WERI-Rb-1 (cell line): ENCODE measurements around the gene HIP1R.

Source experiments
- DNase-seq: peaks from one replicate; pipeline ENCODE4 v3.0.0-alpha.2; 2020
- H3K27ac ChIP-seq: fragments of 250-450 bp; sonication (Bioruptor Pico); 2 replicates; pipeline ENCODE4 v1.5.1; 2020; ENCODE audit warnings: mild to moderate bottlenecking, moderate library complexity
- H3K27me3 ChIP-seq: fragments of 250-450 bp; sonication (Bioruptor Pico); 2 replicates; pipeline ENCODE4 v1.5.1; 2021; ENCODE audit warnings: mild to moderate bottlenecking, low read depth, moderate library complexity; ENCODE audit not compliant: insufficient read depth, severe bottlenecking
- H3K36me3 ChIP-seq: fragments of 250-450 bp; sonication (Bioruptor Pico); 2 replicates; pipeline ENCODE4 v1.5.1; 2020; ENCODE audit warnings: mild to moderate bottlenecking, moderate library complexity
- H3K4me3 ChIP-seq: 2 replicates; pipeline ENCODE4 v1.5.1; 2011; ENCODE audit warnings: low read depth, mild to moderate bottlenecking, control low read depth, low read length
- H3K9me3 ChIP-seq: fragments of 250-450 bp; sonication (Bioruptor Pico); 2 replicates; pipeline ENCODE4 v1.5.1; 2021; ENCODE audit warnings: mild to moderate bottlenecking, moderate library complexity; ENCODE audit not compliant: severe bottlenecking
- TF ChIP-seq, protein P1 (sequence below): IDR thresholded peaks from 2 replicates; pipeline ENCODE4 v1.5.1; 2011; ENCODE audit warnings: low read depth, mild to moderate bottlenecking, control low read depth, inconsistent platforms, low read length

The HIP1R gene

DNA sequence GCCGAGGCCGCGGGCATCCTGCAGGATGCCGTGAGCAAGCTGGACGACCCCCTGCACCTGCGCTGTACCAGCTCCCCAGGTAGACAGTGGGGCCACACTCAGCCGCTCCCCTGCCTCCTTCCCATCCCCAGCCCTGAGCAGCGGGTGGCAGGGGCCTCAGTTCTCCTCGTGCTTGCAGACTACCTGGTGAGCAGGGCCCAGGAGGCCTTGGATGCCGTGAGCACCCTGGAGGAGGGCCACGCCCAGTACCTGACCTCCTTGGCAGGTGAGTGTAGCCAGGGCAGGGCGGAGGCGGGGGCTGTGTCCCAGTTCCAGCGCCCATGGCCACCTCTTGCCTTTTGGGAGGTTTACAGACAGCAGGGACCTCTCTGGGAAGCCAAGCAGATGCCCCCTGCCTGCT lies 22.9 kb downstream of the HIP1R start:
- no peak overlapping the region for H3K4me3 ChIP-seq
- H3K36me3 ChIP-seq = peaks cover 34% of the 10 kb centered on the region
- TF ChIP-seq, protein P1, sequence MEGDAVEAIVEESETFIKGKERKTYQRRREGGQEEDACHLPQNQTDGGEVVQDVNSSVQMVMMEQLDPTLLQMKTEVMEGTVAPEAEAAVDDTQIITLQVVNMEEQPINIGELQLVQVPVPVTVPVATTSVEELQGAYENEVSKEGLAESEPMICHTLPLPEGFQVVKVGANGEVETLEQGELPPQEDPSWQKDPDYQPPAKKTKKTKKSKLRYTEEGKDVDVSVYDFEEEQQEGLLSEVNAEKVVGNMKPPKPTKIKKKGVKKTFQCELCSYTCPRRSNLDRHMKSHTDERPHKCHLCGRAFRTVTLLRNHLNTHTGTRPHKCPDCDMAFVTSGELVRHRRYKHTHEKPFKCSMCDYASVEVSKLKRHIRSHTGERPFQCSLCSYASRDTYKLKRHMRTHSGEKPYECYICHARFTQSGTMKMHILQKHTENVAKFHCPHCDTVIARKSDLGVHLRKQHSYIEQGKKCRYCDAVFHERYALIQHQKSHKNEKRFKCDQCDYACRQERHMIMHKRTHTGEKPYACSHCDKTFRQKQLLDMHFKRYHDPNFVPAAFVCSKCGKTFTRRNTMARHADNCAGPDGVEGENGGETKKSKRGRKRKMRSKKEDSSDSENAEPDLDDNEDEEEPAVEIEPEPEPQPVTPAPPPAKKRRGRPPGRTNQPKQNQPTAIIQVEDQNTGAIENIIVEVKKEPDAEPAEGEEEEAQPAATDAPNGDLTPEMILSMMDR = no peak
- no peak overlapping the region for H3K27ac ChIP-seq
- no peaks in the 10 kb centered on the region for H3K27me3 ChIP-seq
- no peak for DNase-seq
- H3K9me3 ChIP-seq = no peaks in the 10 kb centered on the region

DNA sequence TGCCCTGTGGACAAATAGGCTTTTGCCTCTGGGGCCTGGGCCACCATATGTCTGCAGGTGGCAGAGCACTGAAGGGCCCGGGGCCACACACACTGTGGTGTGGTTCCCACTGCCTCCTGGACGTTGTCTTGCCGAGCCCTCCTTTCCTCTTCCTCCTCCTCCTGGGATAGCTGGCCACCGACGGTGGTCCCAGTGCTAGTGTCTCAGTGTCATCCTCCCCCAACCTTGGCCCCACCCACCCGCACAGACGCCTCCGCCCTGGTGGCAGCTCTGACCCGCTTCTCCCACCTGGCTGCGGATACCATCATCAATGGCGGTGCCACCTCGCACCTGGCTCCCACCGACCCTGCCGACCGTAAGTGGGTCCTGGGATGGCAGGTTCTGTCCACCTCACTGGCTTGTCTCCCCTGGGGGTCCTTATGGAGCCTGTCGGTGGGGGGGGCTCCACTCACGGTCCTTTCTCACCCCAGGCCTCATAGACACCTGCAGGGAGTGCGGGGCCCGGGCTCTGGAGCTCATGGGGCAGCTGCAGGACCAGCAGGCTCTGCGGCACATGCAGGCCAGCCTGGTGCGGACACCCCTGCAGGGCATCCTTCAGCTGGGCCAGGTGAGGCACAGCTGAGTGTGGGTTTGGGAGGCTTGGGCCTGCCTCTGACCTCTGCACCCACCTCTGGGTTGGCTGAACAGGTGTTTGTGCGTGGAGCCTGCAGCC lies 23.5 kb downstream of the HIP1R start:
- H3K9me3 ChIP-seq = no peaks in the 10 kb centered on the region
- TF ChIP-seq, protein P1 = no peak
- H3K27me3 ChIP-seq = no peaks in the 10 kb centered on the region
- DNase-seq = no peak
- peak overlapping the region; percentile 73 for H3K27ac ChIP-seq
- no peak overlapping the region for H3K4me3 ChIP-seq
- peaks cover 39% of the 10 kb centered on the region for H3K36me3 ChIP-seq

DNA sequence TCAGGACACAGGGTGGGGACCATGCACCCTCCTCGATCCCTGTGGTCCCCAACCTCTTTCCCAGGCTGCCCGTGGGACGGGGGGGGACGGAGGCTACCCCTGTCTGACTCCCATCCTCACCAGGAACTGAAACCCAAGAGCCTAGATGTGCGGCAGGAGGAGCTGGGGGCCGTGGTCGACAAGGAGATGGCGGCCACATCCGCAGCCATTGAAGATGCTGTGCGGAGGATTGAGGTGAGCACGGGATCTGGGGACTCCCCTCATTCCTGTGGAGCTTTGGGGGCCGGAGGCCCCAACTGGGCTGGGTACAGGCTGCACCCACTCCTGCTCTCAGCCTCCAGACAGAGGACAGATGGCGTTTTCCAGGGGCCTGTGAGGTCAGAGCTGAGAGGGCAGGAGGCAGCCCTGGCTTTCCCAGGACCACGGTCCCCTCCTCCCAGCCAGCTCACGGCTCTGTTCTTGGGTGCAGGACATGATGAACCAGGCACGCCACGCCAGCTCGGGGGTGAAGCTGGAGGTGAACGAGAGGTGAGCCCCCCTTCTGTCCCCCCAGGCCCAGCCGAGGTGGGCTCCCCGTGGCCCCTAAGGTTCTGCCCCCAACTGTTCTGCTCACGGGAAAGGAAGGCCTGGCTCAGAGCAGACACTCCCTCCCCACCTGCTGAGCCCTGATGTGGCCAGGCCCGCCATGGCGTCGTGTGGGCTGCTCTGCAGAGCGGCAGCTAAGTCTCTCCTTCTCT lies 24.2 kb downstream of the HIP1R start:
- peak overlapping the region; percentile 73 for H3K27ac ChIP-seq
- H3K27me3 ChIP-seq = no peaks in the 10 kb centered on the region
- peak; percentile 77 for DNase-seq
- H3K4me3 ChIP-seq = peak overlapping the region; percentile 11
- H3K36me3 ChIP-seq = peaks cover 43% of the 10 kb centered on the region
- TF ChIP-seq, protein P1 = no peak
- H3K9me3 ChIP-seq = no peaks in the 10 kb centered on the region

DNA sequence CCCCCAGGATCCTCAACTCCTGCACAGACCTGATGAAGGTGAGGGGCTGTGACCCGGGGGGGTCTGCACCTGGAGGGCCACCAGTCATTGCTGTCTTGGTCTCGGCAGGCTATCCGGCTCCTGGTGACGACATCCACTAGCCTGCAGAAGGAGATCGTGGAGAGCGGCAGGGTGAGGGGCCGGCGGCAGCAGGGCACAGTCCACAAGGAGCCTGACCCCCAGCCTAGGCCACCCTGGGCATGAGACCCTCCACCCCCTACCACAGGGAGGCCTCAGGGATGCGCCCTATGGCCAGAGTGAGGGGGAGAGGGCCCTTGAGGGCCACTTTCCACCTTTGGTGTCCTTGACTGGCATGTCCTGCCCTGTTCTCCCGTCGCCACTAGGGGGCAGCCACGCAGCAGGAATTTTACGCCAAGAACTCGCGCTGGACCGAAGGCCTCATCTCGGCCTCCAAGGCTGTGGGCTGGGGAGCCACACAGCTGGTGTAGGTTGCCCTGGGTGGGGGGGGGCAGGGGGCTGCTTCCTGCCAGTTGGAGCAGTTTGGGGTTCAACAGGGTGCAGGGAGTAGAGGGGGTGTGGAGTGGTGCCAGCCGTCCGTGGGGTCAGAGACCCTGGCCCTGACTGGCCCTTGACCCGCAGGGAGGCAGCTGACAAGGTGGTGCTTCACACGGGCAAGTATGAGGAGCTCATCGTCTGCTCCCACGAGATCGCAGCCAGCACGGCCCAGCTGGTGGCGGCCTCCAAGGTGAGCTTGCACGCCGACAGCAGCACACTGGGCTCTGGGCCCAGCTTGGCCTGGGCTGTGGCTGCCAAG lies 25.0 kb downstream of the HIP1R start:
- Histone ChIP-seq H3K4me3 (peak overlapping the region; percentile 11; the same call in 1 of the 2 replicates), H3K27me3 (no peaks in the 10 kb centered on the region), H3K27ac (peak overlapping the region; percentile 73), H3K36me3 (peaks cover 50% of the 10 kb centered on the region), H3K9me3 (no peaks in the 10 kb centered on the region)
- TF ChIP-seq, protein P1 = peak; percentile 83
- peak; percentile 89 for DNase-seq

DNA sequence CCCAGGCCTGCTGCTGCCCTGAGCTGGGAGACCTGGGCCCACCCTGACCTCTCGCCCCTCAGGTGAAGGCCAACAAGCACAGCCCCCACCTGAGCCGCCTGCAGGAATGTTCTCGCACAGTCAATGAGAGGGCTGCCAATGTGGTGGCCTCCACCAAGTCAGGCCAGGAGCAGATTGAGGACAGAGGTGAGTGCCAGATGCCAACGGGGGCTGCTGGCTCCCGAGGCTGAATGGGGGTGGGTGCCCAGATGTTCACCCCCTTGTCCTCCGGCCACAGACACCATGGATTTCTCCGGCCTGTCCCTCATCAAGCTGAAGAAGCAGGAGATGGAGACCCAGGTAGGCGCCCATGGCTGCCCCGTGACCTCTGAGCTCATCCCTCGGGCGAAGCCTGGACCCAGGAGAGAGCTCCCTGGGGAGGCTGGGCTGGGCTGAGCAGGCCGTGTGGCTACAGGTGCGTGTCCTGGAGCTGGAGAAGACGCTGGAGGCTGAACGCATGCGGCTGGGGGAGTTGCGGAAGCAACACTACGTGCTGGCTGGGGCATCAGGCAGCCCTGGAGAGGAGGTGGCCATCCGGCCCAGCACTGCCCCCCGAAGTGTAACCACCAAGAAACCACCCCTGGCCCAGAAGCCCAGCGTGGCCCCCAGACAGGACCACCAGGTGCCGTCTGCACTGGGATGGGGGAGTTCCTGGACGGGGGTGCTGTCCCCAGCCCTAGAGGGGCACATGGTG lies 25.8 kb downstream of the HIP1R start:
- H3K36me3 ChIP-seq = peaks cover 58% of the 10 kb centered on the region
- peak overlapping the region; percentile 73 for H3K27ac ChIP-seq
- no peaks in the 10 kb centered on the region for H3K9me3 ChIP-seq
- TF ChIP-seq, protein P1 = no peak
- H3K27me3 ChIP-seq = no peaks in the 10 kb centered on the region
- no peak for DNase-seq
- H3K4me3 ChIP-seq = no peak overlapping the region
